GM19328 (cell line): ENCODE data around the gene DOCK2.
"Not testable (repeated sequence)": the region's sequence is repeated elsewhere in the genome, so short reads cannot be mapped to it uniquely, and the experiment has no call there.

ENCODE experiments used
- ATAC-seq: cut with Tn5 transposase; IDR thresholded peaks from one replicate; pipeline ENCODE4 v1.9.1; 2021; ENCODE audit warnings: mild to moderate bottlenecking, moderate library complexity; ENCODE audit not compliant: unreplicated experiment

The DOCK2 gene

GRCh38 chr5:170075696-170076095 lies 438.6 kb downstream of the DOCK2 start:
- no peak for ATAC-seq

GRCh38 chr5:170076211-170076610 lies 439.1 kb downstream of the DOCK2 start:
- no peak for ATAC-seq

GRCh38 chr5:170076739-170077138 lies 439.7 kb downstream of the DOCK2 start:
- no peak for ATAC-seq

GRCh38 chr5:170077526-170077925 lies 440.5 kb downstream of the DOCK2 start:
- no peak for ATAC-seq

- ATAC-seq = no peak
Observed at GRCh38 chr5:170078458-170078857, 441.4 kb downstream of the DOCK2 start.

- no peak for ATAC-seq
Observed at GRCh38 chr5:170078931-170079330, 441.9 kb downstream of the DOCK2 start.

GRCh38 chr5:170080217-170080616 lies 443.1 kb downstream of the DOCK2 start:
- ATAC-seq = no peak

GRCh38 chr5:170080786-170081445 lies 443.8 kb downstream of the DOCK2 start:
- ATAC-seq = no peak

GRCh38 chr5:170081616-170082015 lies 444.5 kb downstream of the DOCK2 start:
- no peak for ATAC-seq

- ATAC-seq = no peak
Observed at GRCh38 chr5:170082701-170083100, 445.6 kb downstream of the DOCK2 start.

- no peak for ATAC-seq
Observed at GRCh38 chr5:170087168-170087817, 450.2 kb downstream of the DOCK2 start.

GRCh38 chr5:170092455-170093101 lies 455.5 kb downstream of the DOCK2 start:
- no peak for ATAC-seq

- ATAC-seq = not testable (repeated sequence)
Observed at GRCh38 chr5:170094329-170094728, 457.3 kb downstream of the DOCK2 start.

- ATAC-seq = no peak
Observed at GRCh38 chr5:170095646-170096045, 458.6 kb downstream of the DOCK2 start.

GRCh38 chr5:170097934-170098333 lies 460.9 kb downstream of the DOCK2 start:
- no peak for ATAC-seq

GRCh38 chr5:170100066-170100943 lies 463.2 kb downstream of the DOCK2 start:
- ATAC-seq = no peak

- no peak for ATAC-seq
Observed at GRCh38 chr5:170103447-170103846, 466.4 kb downstream of the DOCK2 start.

- no peak for ATAC-seq
Observed at GRCh38 chr5:170104299-170104698, 467.2 kb downstream of the DOCK2 start.

- no peak for ATAC-seq
Observed at GRCh38 chr5:170104710-170105109, 467.6 kb downstream of the DOCK2 start.

- no peak for ATAC-seq
Observed at GRCh38 chr5:170105642-170106611, 468.9 kb downstream of the DOCK2 start, which contains the start of gene FOXI1. Gene FOXI1, plus strand, starts transcription at chr5:170105897. Its CDS starts 61 bp downstream, at chr5:170105958.
